Measurements from ENCODE around the gene DCAF6. TPM values are rescaled to one million over a fixed set of nuclear protein-coding genes. Genes with fewer than 3 reads are reported as not detected.

DCAF6 gene
- total RNA-seq, 1 donor from 2014 or later = 93.9 TPM

DNA sequence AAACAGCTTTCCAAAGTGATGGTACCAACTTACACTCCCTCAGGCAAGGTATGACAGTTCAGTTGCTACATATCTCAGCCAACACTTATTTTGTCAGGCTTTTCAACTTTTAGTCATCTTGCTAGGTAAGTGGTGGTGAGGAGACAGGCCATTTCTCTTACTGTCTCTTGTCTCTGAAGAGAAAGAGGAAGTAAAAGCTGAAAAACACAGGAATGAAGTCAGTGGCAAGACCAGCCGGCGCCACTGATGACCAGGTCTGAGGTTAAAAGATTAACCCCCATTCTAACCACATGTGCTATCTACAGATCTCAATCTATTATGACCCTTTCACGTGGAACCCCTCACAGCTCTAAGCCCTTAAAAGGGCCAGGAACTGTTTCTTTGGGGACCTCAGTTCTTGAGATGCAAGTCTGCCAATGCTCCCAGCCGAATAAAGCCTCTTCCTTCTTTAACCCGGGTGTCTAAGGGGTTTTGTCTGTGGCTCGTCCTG lies 26.7 kb upstream of the DCAF6 start:
- no peak overlapping the region for H3K9ac ChIP-seq (ENCODE audit: low read depth in 1 of 3, low read length in 3 of 3)
- H3K27me3 ChIP-seq (ENCODE audit: control insufficient read depth in 3 of 3, insufficient read depth in 3 of 3, low read length in 3 of 3) = no peaks in the 10 kb centered on the region
- no peaks in the 10 kb centered on the region for H3K9me3 ChIP-seq (ENCODE audit: control insufficient read depth in 3 of 3, low read length in 3 of 3)
- peaks cover 0 to 5% (median 0%) of the 10 kb centered on the region in 3 donors for H3K36me3 ChIP-seq (ENCODE audit: control insufficient read depth in 3 of 3, insufficient read depth in 3 of 3, low read length in 3 of 3)
- H3K4me1 ChIP-seq (ENCODE audit: control insufficient read depth in 3 of 3, insufficient read depth in 3 of 3, low read length in 3 of 3) = peaks cover 0 to under 1% (median 0%) of the 10 kb centered on the region in 3 donors
- H3K27ac ChIP-seq (ENCODE audit: low read depth, low read length) = no peak overlapping the region
- H3K4me3 ChIP-seq (ENCODE audit: low read length in 3 of 3) = no peak overlapping the region

- no peak overlapping the region for H3K9ac ChIP-seq (ENCODE audit: low read depth in 1 of 3, low read length in 3 of 3)
- no peaks in the 10 kb centered on the region for H3K27me3 ChIP-seq (ENCODE audit: control insufficient read depth in 3 of 3, insufficient read depth in 3 of 3, low read length in 3 of 3)
- no peak overlapping the region for H3K27ac ChIP-seq (ENCODE audit: low read depth, low read length)
- no peaks in the 10 kb centered on the region for H3K9me3 ChIP-seq (ENCODE audit: control insufficient read depth in 3 of 3, low read length in 3 of 3)
- no peak overlapping the region for H3K4me3 ChIP-seq (ENCODE audit: low read length in 3 of 3)
- H3K36me3 ChIP-seq (ENCODE audit: control insufficient read depth in 3 of 3, insufficient read depth in 3 of 3, low read length in 3 of 3) = peaks cover 0 to 5% (median 2%) of the 10 kb centered on the region in 3 donors
- peaks cover 0 to 4% (median 0%) of the 10 kb centered on the region in 3 donors for H3K4me1 ChIP-seq (ENCODE audit: control insufficient read depth in 3 of 3, insufficient read depth in 3 of 3, low read length in 3 of 3)
Measured at GRCh38 chr1:167910530-167910929, 26.0 kb upstream of the DCAF6 start.

GRCh38 chr1:167911413-167911812 lies 25.1 kb upstream of the DCAF6 start:
- H3K4me1 ChIP-seq (ENCODE audit: control insufficient read depth in 3 of 3, insufficient read depth in 3 of 3, low read length in 3 of 3) = peaks cover 0 to 4% (median 0%) of the 10 kb centered on the region in 3 donors
- no peak overlapping the region for H3K9ac ChIP-seq (ENCODE audit: low read depth in 1 of 3, low read length in 3 of 3)
- H3K27ac ChIP-seq (ENCODE audit: low read depth, low read length) = no peak overlapping the region
- peaks cover 0 to 8% (median 8%) of the 10 kb centered on the region in 3 donors for H3K36me3 ChIP-seq (ENCODE audit: control insufficient read depth in 3 of 3, insufficient read depth in 3 of 3, low read length in 3 of 3)
- no peaks in the 10 kb centered on the region for H3K27me3 ChIP-seq (ENCODE audit: control insufficient read depth in 3 of 3, insufficient read depth in 3 of 3, low read length in 3 of 3)
- H3K4me3 ChIP-seq (ENCODE audit: low read length in 3 of 3) = no peak overlapping the region
- no peaks in the 10 kb centered on the region for H3K9me3 ChIP-seq (ENCODE audit: control insufficient read depth in 3 of 3, low read length in 3 of 3)

- Histone ChIP-seq H3K27me3 (ENCODE audit: control insufficient read depth in 3 of 3, insufficient read depth in 3 of 3, low read length in 3 of 3) (no peaks in the 10 kb centered on the region), H3K36me3 (ENCODE audit: control insufficient read depth in 3 of 3, insufficient read depth in 3 of 3, low read length in 3 of 3) (peaks cover 2 to 17% (median 12%) of the 10 kb centered on the region in 3 donors), H3K27ac (ENCODE audit: low read depth, low read length) (no peak overlapping the region), H3K9me3 (ENCODE audit: control insufficient read depth in 3 of 3, low read length in 3 of 3) (no peaks in the 10 kb centered on the region), H3K4me3 (ENCODE audit: low read length in 3 of 3) (no peak overlapping the region), H3K9ac (ENCODE audit: low read depth in 1 of 3, low read length in 3 of 3) (no peak overlapping the region), H3K4me1 (ENCODE audit: control insufficient read depth in 3 of 3, insufficient read depth in 3 of 3, low read length in 3 of 3) (peaks cover 0 to 4% (median 0%) of the 10 kb centered on the region in 3 donors)
Measured at GRCh38 chr1:167912294-167912693, 24.2 kb upstream of the DCAF6 start.

DNA sequence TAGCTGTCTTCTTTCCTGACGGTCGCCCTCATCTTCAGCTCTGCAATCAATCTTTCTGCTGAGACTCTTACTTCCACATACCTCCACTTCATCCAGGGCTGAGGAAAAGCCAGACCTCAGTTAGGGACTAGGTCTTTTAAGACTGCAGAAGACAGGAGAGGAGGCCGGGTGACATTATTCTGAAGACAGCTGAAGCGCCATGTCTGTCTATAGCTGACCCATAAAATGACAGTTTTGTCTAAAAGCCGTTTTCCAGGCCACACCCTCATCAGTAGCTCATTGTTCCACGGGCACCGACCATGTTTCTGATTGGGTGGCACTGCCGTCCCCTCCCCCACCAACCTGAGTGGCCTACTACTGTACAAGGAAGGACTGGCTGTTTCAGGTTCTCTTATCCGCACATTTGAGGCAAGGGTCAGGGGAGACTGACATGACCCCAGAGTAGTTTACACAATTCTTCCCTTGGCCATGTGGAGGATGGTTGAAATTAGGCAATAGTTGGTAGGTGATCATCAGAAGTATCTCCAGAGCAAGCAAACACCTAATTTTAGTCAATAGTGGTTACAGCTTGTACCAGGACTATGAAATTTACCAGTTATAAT lies 22.5 kb upstream of the DCAF6 start, which contains the start of gene ADCY10:
Gene ADCY10 (minus strand): TSS at position 240 of the 602 bp plus-strand sequence. CDS start 8,994 bp downstream, outside the sequence.
- Histone ChIP-seq H3K4me3 (ENCODE audit: low read length in 3 of 3) (no peak within 1 kb of the TSS), H3K27me3 (ENCODE audit: control insufficient read depth in 3 of 3, insufficient read depth in 3 of 3, low read length in 3 of 3) (no peaks in the 10 kb centered on the region), H3K9me3 (ENCODE audit: control insufficient read depth in 3 of 3, low read length in 3 of 3) (no peaks in the 10 kb centered on the region), H3K9ac (ENCODE audit: low read depth in 1 of 3, low read length in 3 of 3) (no peak within 1 kb of the TSS), H3K36me3 (ENCODE audit: control insufficient read depth in 3 of 3, insufficient read depth in 3 of 3, low read length in 3 of 3) (peaks cover 5 to 24% (median 16%) of the 10 kb centered on the region in 3 donors), H3K27ac (ENCODE audit: low read depth, low read length) (no peak within 1 kb of the TSS), H3K4me1 (ENCODE audit: control insufficient read depth in 3 of 3, insufficient read depth in 3 of 3, low read length in 3 of 3) (peaks cover 0 to 4% (median 0%) of the 10 kb centered on the region in 3 donors)

- no peak overlapping the region for H3K27ac ChIP-seq (ENCODE audit: low read depth, low read length)
- H3K9ac ChIP-seq (ENCODE audit: low read depth in 1 of 3, low read length in 3 of 3) = no peak overlapping the region
- no peaks in the 10 kb centered on the region for H3K27me3 ChIP-seq (ENCODE audit: control insufficient read depth in 3 of 3, insufficient read depth in 3 of 3, low read length in 3 of 3)
- H3K4me3 ChIP-seq (ENCODE audit: low read length in 3 of 3) = no peak overlapping the region
- H3K4me1 ChIP-seq (ENCODE audit: control insufficient read depth in 3 of 3, insufficient read depth in 3 of 3, low read length in 3 of 3) = peaks cover 0 to 4% (median 0%) of the 10 kb centered on the region in 3 donors
- H3K36me3 ChIP-seq (ENCODE audit: control insufficient read depth in 3 of 3, insufficient read depth in 3 of 3, low read length in 3 of 3) = peaks cover 5 to 24% (median 19%) of the 10 kb centered on the region in 3 donors
- no peaks in the 10 kb centered on the region for H3K9me3 ChIP-seq (ENCODE audit: control insufficient read depth in 3 of 3, low read length in 3 of 3)
Measured at GRCh38 chr1:167915569-167915968, 20.9 kb upstream of the DCAF6 start.

- Histone ChIP-seq H3K27me3 (ENCODE audit: control insufficient read depth in 3 of 3, insufficient read depth in 3 of 3, low read length in 3 of 3) (no peaks in the 10 kb centered on the region), H3K4me1 (ENCODE audit: control insufficient read depth in 3 of 3, insufficient read depth in 3 of 3, low read length in 3 of 3) (peaks cover 0 to 4% (median 2%) of the 10 kb centered on the region in 3 donors), H3K9ac (ENCODE audit: low read depth in 1 of 3, low read length in 3 of 3) (no peak overlapping the region), H3K4me3 (ENCODE audit: low read length in 3 of 3) (no peak overlapping the region), H3K27ac (ENCODE audit: low read depth, low read length) (no peak overlapping the region), H3K9me3 (ENCODE audit: control insufficient read depth in 3 of 3, low read length in 3 of 3) (no peaks in the 10 kb centered on the region), H3K36me3 (ENCODE audit: control insufficient read depth in 3 of 3, insufficient read depth in 3 of 3, low read length in 3 of 3) (peaks cover 5 to 24% (median 19%) of the 10 kb centered on the region in 3 donors)
Measured at GRCh38 chr1:167916766-167917511, 19.5 kb upstream of the DCAF6 start.

DNA sequence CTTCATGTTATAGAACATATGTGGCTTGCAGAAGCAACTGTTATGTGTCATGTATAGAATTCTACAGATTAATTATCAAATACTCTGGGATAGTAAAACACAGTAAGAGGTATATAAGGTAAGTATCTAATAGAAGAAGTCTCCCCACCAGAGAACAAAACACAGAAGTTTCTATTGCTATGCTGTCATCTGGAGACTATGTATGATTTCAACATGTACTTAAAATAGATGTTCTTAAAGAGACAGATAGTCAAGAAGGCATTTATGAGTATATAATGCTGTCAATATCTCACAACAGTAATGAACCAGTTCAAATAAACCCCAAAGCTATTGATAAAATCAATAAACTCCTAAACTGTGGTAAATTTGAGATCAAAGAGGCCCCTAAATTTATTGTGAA lies 14.5 kb upstream of the DCAF6 start:
- peak overlapping the region in 1 of 3 donors; percentile 41 for H3K4me3 ChIP-seq (ENCODE audit: low read length in 3 of 3)
- H3K9ac ChIP-seq (ENCODE audit: low read depth in 1 of 3, low read length in 3 of 3) = peak overlapping the region in 1 of 3 donors; percentile 35
- H3K4me1 ChIP-seq (ENCODE audit: control insufficient read depth in 3 of 3, insufficient read depth in 3 of 3, low read length in 3 of 3) = peaks cover 8 to 12% (median 8%) of the 10 kb centered on the region in 3 donors
- peaks cover 4 to 10% (median 7%) of the 10 kb centered on the region in 3 donors for H3K36me3 ChIP-seq (ENCODE audit: control insufficient read depth in 3 of 3, insufficient read depth in 3 of 3, low read length in 3 of 3)
- H3K27ac ChIP-seq (ENCODE audit: low read depth, low read length) = peak overlapping the region; percentile 55
- H3K27me3 ChIP-seq (ENCODE audit: control insufficient read depth in 3 of 3, insufficient read depth in 3 of 3, low read length in 3 of 3) = no peaks in the 10 kb centered on the region
- no peaks in the 10 kb centered on the region for H3K9me3 ChIP-seq (ENCODE audit: control insufficient read depth in 3 of 3, low read length in 3 of 3)

- Histone ChIP-seq H3K36me3 (ENCODE audit: control insufficient read depth in 3 of 3, insufficient read depth in 3 of 3, low read length in 3 of 3) (peaks cover 3 to 7% (median 7%) of the 10 kb centered on the region in 3 donors), H3K27ac (ENCODE audit: low read depth, low read length) (peak overlapping the region; percentile 55), H3K9me3 (ENCODE audit: control insufficient read depth in 3 of 3, low read length in 3 of 3) (no peaks in the 10 kb centered on the region), H3K4me3 (ENCODE audit: low read length in 3 of 3) (no peak overlapping the region), H3K9ac (ENCODE audit: low read depth in 1 of 3, low read length in 3 of 3) (peak overlapping the region in 1 of 3 donors; percentile 35), H3K4me1 (ENCODE audit: control insufficient read depth in 3 of 3, insufficient read depth in 3 of 3, low read length in 3 of 3) (peaks cover 11 to 14% (median 12%) of the 10 kb centered on the region in 3 donors), H3K27me3 (ENCODE audit: control insufficient read depth in 3 of 3, insufficient read depth in 3 of 3, low read length in 3 of 3) (no peaks in the 10 kb centered on the region)
Measured at GRCh38 chr1:167922611-167923074, 13.8 kb upstream of the DCAF6 start.

All from skeletal muscle tissue (tissue), 4 donors.